ENCODE results near the gene RGS19. TPM values are rescaled to one million over a fixed set of nuclear protein-coding genes. Genes with fewer than 3 reads are reported as not detected.
"Not testable (repeated sequence)": the region's sequence is repeated elsewhere in the genome, so short reads cannot be mapped to it uniquely, and the experiment has no call there.

The RGS19 gene
- total RNA-seq, 1 experiment from 2014 or later = 18.8 TPM

GRCh38 chr20:64091340-64091739 is 12.0 kb upstream of the RGS19 start:
- Histone ChIP-seq H3K27ac (no peak overlapping the region), H3K36me3 (no peaks in the 10 kb centered on the region), H3K4me3 (no peak overlapping the region), H3K9me3 (replicated peaks) (0 out of 2 replicates have a peak, but pooled peaks cover 2% of the 10 kb centered on the region), H3K27me3 (peaks cover 19% of the 10 kb centered on the region), H3K4me1 (no peaks in the 10 kb centered on the region)
- DNase-seq = no peak

DNA sequence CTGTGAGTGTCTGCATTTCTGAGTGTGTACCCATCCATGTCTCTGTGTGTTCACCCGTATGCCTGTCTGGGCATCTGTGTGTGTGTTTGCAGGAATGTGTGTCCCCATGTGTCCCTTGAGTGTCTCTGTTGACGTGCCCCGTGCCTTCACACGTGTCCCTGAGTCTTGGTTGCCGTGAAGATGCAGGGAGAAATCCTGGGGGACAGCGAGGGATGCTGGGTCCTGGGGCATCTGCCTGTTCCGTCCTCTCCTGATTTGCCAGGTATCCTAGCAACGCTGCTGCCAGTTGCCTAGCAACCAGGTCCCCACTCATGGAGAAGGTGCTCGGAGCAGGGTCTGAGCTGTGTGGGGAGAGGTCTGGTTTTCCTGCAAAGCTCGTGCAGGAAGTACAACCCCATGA is 10.8 kb upstream of the RGS19 start:
- no peak for DNase-seq
- H3K27ac ChIP-seq = no peak overlapping the region
- H3K9me3 ChIP-seq (replicated peaks) = 0 out of 2 replicates have a peak, but pooled peaks cover 4% of the 10 kb centered on the region
- no peaks in the 10 kb centered on the region for H3K36me3 ChIP-seq
- peaks cover 29% of the 10 kb centered on the region for H3K27me3 ChIP-seq
- H3K4me1 ChIP-seq = no peaks in the 10 kb centered on the region
- no peak overlapping the region for H3K4me3 ChIP-seq

DNA sequence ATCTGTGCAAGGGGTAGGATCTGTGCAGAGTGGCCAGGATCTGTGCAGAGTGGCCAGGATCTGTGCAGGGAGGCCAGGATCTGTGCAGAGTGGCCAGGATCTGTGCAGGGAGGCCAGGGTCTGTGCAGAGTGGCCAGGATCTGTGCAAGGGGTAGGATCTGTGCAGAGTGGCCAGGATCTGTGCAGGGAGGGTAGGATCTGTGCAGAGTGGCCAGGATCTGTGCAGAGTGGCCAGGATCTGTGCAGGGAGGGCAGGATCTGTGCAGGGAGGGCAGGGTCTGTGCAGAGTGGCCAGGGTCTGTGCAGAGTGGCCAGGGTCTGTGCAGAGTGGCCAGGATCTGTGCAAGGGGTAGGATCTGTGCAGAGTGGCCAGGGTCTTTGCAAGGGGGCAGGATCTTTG is 9.3 kb upstream of the RGS19 start:
- H3K4me3 ChIP-seq; DNase-seq; H3K27ac ChIP-seq; H3K4me1 ChIP-seq; H3K36me3 ChIP-seq; H3K9me3 ChIP-seq (replicated peaks): not testable (repeated sequence)
- peaks cover 39% of the 10 kb centered on the region for H3K27me3 ChIP-seq

- peaks cover 38% of the 10 kb centered on the region for H3K27me3 ChIP-seq
- not testable (repeated sequence) for H3K27ac ChIP-seq; H3K36me3 ChIP-seq; DNase-seq; H3K9me3 ChIP-seq (replicated peaks); H3K4me1 ChIP-seq; H3K4me3 ChIP-seq
Measured at GRCh38 chr20:64087226-64087825, 8.0 kb upstream of the RGS19 start.

- Histone ChIP-seq H3K27me3 (peaks cover 33% of the 10 kb centered on the region), H3K9me3 (replicated peaks) (0 out of 2 replicates have a peak, but pooled peaks cover 4% of the 10 kb centered on the region), H3K36me3 (no peaks in the 10 kb centered on the region), H3K4me3 (no peak overlapping the region), H3K4me1 (peaks cover 7% of the 10 kb centered on the region; the same call in 1 of the 2 replicates), H3K27ac (no peak overlapping the region)
- DNase-seq = no peak
Measured at GRCh38 chr20:64086801-64087200, 7.5 kb upstream of the RGS19 start.

GRCh38 chr20:64084685-64085152 is 5.4 kb upstream of the RGS19 start:
- Histone ChIP-seq H3K27me3 (peaks cover 35% of the 10 kb centered on the region), H3K4me3 (no peak overlapping the region), H3K27ac (no peak overlapping the region), H3K36me3 (no peaks in the 10 kb centered on the region), H3K9me3 (replicated peaks) (0 out of 2 replicates have a peak, but pooled peaks cover 4% of the 10 kb centered on the region), H3K4me1 (peaks cover 9% of the 10 kb centered on the region; the same call in 1 of the 2 replicates)
- no peak for DNase-seq

DNA sequence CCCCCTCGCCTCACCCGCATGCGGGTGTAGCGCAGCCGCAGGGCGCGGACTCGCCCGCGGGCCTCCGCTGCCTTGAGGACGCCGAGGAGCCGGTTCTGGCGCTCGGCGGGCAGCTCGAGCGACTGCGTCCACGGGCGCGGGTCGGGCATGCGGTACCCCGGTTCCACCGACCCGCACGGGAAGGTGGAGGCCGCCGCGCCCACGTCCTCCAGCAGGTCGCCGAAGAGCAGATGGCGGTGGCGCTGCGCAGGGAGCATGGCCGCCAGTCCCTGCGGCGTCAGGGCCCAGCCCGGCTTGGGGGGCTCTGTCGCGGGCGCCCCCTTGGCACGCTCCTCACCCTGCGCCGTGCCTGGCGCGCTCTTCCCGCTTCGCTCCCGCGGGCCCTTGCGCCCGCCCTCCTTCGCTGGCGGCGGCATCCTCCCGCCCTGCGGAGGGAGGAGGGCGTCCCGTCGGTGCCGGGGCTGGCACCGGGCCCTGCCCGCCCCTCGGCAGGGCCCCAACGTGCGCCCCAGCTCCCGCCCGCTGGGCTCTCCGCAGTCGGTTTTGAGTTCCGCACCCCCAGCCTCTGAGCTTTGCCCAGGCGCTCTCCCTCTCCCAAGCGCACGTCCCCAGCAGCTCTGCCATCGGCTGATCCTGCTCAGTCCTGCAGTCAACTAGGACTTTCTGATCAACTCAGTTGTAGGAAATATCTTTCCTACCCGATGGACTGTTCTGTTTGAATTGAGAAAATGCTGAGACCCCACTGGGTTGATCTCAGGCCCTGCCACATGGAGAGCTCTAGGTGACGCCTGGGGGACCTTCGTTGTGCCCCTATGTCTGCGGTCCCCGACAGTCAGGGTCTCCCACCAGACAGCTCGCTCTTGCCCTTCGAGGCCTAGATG is 4.7 kb upstream of the RGS19 start, which contains the start of gene LKAAEAR1:
LKAAEAR1 (minus strand) TSS at position 595 of the 881 bp plus-strand sequence; CDS start at position 416, 179 bp downstream.
- Histone ChIP-seq H3K4me3 (no peak within 1 kb of the TSS), H3K9me3 (replicated peaks) (0 out of 2 replicates have a peak, but pooled peaks cover 4% of the 10 kb centered on the region), H3K36me3 (no peaks in the 10 kb centered on the region), H3K4me1 (peaks cover 9% of the 10 kb centered on the region; the same call in 1 of the 2 replicates), H3K27ac (no peak within 1 kb of the TSS), H3K27me3 (peaks cover 35% of the 10 kb centered on the region)
- DNase-seq = no peak

DNA sequence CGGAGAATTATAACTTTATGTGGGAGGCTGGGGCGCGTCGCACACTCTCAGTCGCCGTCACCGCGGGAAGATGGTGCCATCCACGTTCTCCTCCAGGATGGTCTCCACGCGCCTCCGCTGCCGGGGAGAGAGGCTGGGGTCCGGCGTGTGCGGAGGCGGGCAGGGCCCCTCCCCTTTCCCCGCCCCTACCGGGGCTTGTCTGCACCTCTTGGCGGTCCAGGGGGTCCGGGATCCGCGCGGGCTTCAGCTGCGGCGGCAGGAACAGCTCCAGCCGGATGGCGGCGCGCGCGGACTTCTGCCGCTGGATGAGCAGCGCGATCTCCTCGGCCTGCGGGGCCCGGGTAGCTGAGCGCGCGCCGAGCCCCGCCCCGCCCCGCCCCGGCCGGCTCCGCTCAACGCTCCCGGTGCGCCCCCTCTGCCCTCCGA is 4.1 kb upstream of the RGS19 start:
- Histone ChIP-seq H3K4me3 (no peak overlapping the region), H3K27ac (no peak overlapping the region), H3K36me3 (no peaks in the 10 kb centered on the region), H3K27me3 (peaks cover 35% of the 10 kb centered on the region), H3K4me1 (peaks cover 13% of the 10 kb centered on the region), H3K9me3 (replicated peaks) (0 out of 2 replicates have a peak, but pooled peaks cover 4% of the 10 kb centered on the region)
- DNase-seq = peak; percentile 46 to 54

GRCh38 chr20:64082820-64083377 is 3.6 kb upstream of the RGS19 start:
- peaks cover 18% of the 10 kb centered on the region for H3K4me1 ChIP-seq
- no peaks in the 10 kb centered on the region for H3K36me3 ChIP-seq
- H3K27me3 ChIP-seq = peaks cover 35% of the 10 kb centered on the region
- 0 out of 2 replicates have a peak, but pooled peaks cover 4% of the 10 kb centered on the region for H3K9me3 ChIP-seq (replicated peaks)
- DNase-seq = no peak
- H3K4me3 ChIP-seq = no peak overlapping the region
- no peak overlapping the region for H3K27ac ChIP-seq

DNA sequence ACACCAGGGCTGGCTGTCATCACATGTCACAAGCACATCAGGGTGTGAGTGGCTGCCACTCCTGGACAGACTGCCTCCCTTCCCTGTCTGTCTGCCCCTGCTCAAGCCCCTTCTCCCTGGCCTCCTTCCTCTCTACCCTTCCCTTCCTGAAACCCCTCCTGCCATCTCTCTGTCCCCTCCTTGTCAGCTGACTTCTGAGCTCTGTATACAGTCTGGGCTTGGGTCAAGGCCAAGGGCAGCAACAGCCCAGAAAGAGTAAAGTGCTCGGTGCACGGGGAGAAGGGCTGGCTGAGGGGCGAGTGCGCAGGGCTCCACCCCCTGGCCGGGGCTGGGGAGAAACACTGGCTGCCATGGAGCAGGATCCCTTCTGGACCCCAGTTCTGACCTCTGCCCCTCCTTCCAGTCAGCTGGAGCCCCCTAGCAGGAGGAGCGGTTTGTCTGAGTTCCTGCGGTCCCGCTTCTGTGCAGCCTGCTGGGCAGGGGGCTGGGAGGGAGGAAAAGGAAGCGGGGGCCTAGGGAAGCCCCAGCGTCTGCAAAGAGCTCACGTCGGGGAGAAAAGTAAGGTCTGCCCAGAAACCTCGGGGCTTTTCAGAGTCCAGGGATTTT is 2.9 kb upstream of the RGS19 start:
- Histone ChIP-seq H3K27me3 (peaks cover 35% of the 10 kb centered on the region), H3K4me3 (no peak overlapping the region), H3K4me1 (peaks cover 21% of the 10 kb centered on the region), H3K27ac (no peak overlapping the region), H3K9me3 (replicated peaks) (0 out of 2 replicates have a peak, but pooled peaks cover 4% of the 10 kb centered on the region), H3K36me3 (no peaks in the 10 kb centered on the region)
- DNase-seq = no peak

GRCh38 chr20:64081624-64081964 is 2.3 kb upstream of the RGS19 start:
- Histone ChIP-seq H3K4me1 (peaks cover 21% of the 10 kb centered on the region), H3K27ac (no peak overlapping the region)

GRCh38 chr20:64080813-64081623 is 1.7 kb upstream of the RGS19 start:
- H3K27ac ChIP-seq = no peak overlapping the region
- H3K4me3 ChIP-seq = no peak overlapping the region
- peaks cover 21% of the 10 kb centered on the region for H3K4me1 ChIP-seq
- DNase-seq = no peak
- no peaks in the 10 kb centered on the region for H3K36me3 ChIP-seq
- no peaks in the 10 kb centered on the region for H3K9me3 ChIP-seq (replicated peaks)
- peaks cover 29% of the 10 kb centered on the region for H3K27me3 ChIP-seq

More at GRCh38 chr20:64081624-64081964, 2.3 kb upstream of the RGS19 start:
- Histone ChIP-seq H3K27me3 (peaks cover 35% of the 10 kb centered on the region), H3K4me3 (no peak overlapping the region), H3K36me3 (no peaks in the 10 kb centered on the region), H3K9me3 (replicated peaks) (0 out of 2 replicates have a peak, but pooled peaks cover 4% of the 10 kb centered on the region)
- DNase-seq = no peak

DNA sequence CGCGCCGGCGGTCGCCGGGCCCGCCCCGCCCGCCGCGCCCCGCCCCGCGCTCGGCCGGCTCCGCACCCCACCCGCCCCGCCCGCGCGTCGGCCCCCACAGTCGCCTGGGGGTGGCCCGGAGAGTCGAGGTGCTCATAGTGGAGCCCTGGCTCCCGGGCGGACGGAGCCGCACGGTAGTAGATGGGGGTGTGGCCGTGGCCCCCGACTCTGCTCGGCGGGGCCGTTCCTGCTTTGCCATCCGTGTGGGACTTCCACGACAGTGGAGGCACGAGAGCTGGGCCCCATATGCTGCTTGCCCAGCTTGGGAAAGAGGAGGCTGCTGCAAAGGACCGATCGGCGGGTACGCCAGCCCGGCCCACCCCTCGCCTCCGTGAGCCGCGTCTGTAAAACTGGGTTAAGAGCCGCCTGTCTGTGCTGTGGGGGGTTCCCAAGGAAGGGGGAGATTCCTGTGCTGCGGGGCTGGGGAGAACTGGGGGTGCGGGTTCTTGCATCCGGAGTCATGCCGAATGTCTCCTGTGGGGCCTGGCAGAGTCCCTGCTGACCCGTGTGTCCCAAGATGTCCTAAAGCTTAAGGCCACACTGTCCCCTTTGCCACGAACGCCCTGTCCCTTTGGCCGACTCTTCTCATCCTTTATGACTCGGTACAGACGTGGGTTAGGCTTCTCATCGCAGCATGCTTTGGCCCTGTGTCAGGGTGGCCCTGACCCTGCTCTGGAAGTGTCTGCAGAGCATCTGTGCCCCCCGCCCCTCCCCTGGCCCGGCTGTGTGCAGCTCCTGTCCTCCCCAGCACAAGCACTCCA is 895 bp upstream of the RGS19 start, which contains the start of gene OPRL1:
OPRL1 (plus strand) TSS at position 70 of the 800 bp plus-strand sequence. CDS start 12,639 bp downstream, outside the sequence.
- Histone ChIP-seq H3K27me3 (peaks cover 23% of the 10 kb centered on the region), H3K36me3 (no peaks in the 10 kb centered on the region), H3K27ac (peak within 1 kb of the TSS; percentile 4; the same call in 1 of the 2 replicates), H3K4me1 (peaks cover 21% of the 10 kb centered on the region), H3K4me3 (peak within 1 kb of the TSS; percentile 73), H3K9me3 (replicated peaks) (no peaks in the 10 kb centered on the region)
- no peak for DNase-seq
